GM21528 (cell line): ENCODE results near the gene GCSAML.
"Not testable (repeated sequence)": the region's sequence is repeated elsewhere in the genome, so short reads cannot be mapped to it uniquely, and the experiment has no call there.

ENCODE experiments used
- ATAC-seq: cut with Tn5 transposase; IDR thresholded peaks from one replicate; pipeline ENCODE4 v1.9.1; 2021; ENCODE audit warnings: mild to moderate bottlenecking, moderate library complexity; ENCODE audit not compliant: unreplicated experiment, low FRiP score

Gene GCSAML

DNA sequence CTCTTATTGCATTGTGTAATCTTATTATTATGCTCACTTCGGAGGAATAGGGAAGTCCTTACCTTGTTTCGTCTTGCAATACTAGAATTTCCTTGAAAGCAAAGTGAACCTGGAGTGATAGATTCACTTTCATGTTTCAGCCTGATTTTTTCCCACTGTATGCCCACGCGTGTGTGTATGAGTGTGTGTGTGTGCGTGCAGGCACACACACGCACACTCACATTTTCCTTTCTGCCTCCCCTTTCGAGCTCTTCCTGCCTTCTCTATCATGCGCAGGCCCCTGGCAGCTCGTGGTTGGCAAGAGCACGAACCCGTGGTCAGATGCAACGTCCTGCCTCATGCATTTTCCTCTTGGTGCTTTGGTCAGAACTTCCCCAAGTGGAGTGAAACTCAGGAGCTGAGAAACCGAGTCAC is at the start of gene GCSAML:
Gene GCSAML, plus strand, starts transcription at position 366 of the 414 bp plus-strand sequence. CDS start 58 bp downstream, outside the sequence.
- no peak for ATAC-seq

DNA sequence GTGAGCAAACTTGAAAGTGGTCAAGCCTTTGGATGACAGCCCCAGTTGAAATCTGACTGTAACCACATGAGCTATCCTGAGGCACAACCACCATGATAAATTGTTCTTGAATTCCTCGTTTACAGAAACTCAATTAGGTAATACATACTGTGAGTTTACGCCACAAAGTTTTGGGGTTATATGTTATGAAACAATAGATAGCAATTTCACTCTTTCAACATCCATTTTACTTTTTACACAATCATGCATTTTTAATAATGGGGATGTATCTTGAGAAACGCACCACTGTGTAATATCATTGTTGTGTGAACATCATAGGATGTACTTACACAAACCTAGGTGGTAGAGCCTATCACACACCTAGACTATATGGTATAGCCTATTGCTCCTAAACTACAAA is 48.1 kb upstream of the GCSAML start:
- no peak for ATAC-seq

DNA sequence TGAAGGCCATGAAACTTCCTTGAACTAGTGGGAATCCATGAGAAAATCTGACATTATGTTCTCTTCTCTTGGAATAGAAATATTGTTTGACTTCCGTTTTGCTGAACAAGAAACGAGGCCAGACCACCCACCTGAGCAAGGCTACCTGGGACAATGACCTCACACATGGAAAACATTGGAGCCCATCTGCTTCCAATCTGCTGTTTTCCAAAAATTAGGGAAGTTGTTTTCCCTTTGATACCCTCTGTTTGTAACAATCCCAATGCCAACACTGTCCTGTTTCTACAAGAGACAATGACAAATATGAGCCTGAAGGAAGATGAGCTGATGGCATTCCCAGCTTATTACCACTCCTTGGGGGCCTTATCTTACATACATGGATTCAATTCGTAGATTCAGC is 42.1 kb upstream of the GCSAML start:
- ATAC-seq: no peak

DNA sequence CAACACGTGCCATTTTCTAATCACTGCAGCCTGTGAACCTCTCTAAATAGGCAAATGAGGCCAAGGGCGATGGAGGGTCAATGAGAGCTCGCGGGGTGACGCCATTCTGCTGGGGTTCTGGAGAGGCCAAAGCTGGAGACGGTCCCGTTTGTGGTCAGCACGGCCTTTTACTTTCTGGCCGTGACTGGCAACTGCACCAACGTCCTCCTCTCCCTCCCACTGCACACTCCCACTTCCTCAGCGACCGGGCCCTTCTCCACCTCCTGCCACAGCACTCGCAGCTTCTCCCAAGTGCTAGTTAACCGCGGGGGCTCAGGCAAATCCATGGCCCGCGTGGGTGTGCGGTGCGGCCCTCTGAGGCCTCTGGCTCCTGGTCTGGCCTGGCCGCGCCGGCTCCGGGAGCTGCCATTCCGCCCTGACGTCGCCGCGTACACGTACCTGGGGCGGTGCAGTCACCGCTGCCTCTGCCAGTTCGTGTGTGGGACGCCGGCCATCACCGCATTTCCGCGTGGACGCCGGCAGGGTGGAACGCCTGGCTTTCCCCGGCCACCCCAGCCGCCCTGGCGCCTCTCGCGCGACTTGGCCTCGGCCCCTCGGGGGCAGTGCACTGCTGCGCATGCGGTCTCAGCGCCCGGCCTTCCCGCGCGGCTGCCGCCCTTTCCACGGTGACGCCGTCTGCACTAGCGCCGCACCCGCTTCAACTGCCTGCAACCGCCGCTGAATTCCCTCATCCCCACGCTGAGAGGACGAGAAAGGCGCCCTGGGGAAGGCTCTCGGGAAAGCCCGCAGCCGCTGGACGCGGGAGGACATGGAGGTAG is 30.9 kb upstream of the GCSAML start:
- no peak for ATAC-seq

DNA sequence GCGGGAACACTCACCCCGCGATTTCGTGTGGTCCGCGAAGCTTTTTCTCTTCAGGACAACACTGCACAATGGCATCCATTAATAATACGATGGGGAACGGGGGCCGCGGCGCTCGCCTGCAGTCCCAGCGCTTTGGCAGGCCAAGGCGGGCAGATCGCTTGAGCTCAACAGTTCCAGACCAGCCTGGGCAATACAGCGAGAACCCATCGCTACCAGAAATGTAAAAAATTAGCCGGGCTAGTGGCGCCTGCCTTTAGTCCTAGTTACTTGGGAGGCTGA is 30.4 kb upstream of the GCSAML start:
- ATAC-seq: no peak

DNA sequence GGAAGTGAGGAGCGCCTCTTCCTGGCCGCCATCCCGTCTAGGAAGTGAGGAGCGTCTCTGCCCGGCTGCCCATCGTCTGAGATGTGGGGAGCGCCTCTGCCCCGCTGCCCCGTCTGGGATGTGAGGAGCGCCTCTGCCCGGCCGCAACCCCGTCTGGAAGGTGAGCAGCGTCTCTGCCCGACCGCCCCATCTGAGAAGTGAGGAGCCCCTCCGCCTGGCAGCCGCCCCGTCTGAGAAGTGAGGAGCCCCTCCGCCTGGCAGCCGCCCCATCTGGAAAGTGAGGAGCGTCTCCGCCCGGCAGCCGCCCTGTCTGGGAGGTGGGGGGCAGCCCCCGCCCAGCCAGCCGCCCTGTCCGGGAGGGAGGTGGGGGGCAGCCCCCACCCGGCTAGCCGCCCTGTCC is 27.0 kb upstream of the GCSAML start:
- ATAC-seq: not testable (repeated sequence)

DNA sequence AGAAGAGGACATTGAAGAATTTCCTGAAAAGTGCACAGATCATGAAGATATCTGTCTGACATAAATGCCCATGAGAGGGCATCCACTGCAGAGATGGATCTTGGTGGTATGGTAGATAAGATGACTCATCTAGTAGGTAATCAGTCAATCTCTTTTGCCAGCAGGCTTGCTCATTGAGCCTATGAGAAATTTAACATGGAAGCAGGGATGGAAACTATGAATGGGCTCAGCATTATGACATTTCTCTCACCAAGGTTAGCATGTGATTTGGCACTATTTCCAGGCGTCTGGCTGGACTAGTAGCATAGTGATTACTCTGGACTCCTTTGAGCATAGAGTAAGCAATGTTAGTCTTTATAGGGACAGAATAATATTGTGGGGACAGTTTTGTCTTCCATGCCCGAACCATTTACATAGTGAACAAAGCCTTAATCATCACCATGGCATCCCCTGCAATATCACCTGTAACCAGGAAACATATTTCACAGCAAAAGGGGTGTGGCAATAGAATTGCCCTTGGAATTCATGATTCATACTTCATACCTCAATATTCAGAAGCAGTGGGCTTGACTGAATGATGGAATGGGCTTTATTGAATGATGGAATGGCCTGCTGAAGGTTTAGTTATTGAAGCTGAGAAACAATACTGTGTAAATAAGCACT is 20.0 kb upstream of the GCSAML start:
- ATAC-seq: no peak

DNA sequence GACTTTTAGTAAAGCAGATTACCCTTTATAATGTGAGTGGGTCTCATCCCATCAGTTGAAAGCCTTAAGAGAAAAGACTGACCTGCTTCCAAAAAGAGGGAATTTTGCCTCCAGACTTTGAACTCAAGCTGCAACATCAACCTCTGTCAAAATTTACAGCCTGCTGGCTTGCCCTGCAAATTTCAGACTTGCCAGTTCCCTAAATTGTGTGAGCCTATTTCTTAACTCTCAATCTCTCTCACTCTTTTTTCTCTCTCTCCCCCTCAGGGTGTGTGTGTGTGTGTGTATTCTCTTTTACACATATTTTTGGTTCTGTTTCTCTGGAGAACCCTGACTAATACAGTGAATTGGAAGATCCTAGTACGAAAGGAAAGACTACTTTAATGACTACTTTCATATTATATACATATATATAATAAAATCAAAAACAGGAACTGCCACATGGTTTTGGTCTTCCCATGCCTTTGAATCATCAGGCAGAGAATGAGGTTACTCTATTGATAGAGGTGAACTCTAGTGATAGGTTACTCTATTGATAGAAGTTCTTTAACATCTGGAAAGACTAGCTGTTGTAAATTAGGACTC is 19.1 kb upstream of the GCSAML start:
- ATAC-seq: no peak

DNA sequence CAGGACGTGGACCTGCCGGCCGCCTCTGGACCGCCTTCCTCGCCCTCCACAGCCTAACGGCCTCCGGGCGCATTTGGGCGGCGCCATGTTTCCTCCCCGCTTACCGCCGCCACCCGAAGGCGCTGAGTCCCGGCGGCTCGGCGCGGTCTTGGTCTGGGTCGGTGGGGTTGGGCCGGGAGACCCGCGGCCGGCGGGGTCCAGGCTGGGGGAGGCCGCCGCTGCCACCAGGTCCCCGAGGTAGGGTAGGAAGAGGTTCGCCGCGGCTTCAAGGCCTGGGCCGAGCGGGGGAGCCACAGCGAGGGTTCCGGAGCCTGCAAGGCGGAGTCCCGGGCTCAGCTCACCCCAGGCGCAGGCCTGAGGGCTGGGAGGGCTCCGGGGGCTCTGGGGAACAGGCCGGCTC is 18.1 kb upstream of the GCSAML start:
- ATAC-seq: no peak

DNA sequence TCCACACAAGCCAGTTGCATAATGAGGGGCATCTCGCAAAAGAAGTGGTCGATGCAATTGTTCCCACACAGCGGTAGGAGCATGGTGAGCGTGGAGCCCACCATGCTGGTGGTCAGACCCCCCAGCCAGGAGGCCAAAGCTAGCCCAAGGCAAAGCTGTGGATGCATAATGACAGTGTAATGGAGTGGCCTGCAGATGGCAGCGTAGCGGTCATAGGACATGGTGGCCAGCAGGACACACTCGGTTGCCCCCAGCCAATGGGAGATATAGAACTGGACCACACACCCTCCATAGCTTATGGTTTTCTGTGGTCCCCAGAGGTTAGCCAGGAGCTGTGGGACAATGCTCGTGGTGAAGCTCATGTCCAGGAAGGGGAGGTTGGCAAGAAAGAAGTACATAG is 17.0 kb upstream of the GCSAML start:
- no peak for ATAC-seq

DNA sequence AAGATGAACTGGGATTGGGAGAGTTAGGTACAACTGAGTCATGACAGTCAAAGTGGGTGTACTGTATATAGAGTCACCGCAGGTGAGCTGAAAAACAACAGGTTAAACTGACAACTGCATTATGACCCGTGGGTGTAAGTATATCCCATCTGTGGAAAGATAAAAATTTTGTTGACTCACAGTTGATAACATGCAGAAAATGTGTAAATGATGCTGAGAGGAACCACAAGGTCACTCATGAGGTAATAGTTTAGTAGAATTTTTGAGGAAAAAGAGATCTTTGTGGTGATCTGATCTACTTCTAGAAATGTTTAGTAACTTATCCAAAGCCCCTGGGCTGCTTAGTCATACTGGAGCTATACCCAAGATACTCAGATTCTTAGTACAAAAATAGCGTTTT is 13.5 kb upstream of the GCSAML start:
- ATAC-seq: no peak

DNA sequence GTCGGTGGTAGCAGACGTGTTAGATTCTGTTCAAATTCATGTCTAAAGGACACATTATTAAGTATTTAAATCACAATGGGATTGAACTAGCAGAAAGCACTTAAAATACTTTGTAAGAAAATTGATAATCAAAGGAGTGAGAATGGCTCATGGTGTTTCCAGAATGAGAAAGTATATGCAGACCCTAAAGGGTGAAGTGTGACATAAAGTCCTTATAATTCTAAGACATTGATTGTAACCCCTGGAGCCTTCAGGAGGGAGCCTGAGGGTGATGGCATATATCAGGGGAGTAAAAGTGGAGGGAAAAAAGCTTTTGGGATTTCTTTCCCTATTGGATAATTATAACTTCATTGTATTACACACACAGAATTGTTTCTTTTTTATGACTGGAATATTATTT is 12.6 kb upstream of the GCSAML start, which contains the start of gene OR2C3:
Gene OR2C3, minus strand, starts transcription at position 101 of the 400 bp plus-strand sequence. CDS start 3,929 bp downstream, outside the sequence.
- no peak for ATAC-seq

DNA sequence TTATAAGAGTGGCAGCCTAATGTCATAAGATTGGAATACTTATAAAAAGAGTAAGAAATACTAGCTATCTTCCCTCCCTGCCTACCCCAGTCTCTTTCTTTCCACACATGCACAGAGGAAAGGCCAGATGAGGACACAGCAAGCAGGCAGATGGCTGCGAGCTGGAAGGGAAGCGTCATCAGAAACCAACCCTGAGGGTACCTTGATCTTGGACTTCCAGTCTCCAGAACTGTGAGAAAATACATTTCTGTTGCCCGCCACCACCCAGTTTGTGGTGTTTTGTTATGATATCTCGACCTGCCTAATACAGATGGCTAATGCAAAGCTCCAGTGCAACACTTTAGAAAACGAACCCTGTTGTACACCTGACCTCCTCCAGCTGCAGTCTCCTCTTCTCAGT is 10.4 kb upstream of the GCSAML start:
- no peak for ATAC-seq

DNA sequence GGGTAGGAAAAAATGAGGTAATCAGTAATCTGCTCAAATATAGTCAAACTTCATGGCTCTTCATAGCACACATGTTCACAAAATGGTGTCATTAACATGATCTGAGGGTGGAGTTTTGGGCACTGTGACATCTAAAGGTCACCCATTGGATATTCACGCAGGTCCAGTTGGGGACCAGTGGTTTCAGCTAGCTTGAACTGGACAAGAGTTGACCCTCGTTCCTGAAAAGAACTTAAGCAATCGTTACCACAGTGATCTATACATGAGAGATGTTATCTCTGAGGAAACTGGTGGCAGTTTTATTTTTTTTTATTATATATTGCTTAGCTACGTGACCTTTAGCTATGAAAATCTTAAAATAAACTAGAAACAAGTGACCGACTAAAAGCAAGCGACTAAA is 9.7 kb upstream of the GCSAML start:
- ATAC-seq: no peak

DNA sequence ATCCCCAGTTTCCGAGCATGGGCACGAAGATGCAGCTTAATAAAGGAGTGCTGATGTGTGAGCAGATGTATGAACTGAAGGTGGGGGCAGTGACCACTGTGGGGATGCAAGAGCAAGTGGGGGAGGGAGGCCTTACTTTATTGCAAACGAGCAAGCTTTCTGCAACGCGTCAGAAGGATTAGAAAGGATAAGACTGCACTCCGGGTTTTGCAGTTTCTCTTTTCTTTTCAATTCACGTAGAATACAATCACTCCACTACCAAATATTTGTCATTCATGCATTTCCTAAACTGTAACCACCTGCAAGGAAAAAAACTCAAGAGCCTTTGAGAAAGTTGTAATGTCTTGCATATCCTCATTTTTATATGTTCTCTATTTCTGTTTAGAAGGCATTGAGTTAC is 8.4 kb upstream of the GCSAML start:
- ATAC-seq: no peak

DNA sequence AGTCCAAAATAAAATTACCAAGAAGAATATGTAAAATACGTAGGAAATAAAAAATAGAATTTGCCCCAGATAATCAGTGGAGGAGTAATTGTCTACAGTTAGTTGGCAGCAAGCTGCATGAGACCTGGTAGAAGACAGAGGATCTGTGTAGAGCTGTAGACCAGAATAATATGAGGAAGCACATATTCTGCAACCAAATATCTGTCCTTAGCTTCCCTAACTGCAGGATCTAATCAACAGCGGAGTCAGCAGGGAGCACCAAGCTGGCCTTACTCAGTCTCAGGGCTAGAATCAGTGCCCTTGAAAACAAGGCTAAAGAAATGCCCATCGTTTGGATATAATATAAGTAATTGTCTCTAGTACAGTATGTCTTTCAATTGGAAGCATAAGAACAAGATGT is 6.1 kb upstream of the GCSAML start:
- no peak for ATAC-seq

DNA sequence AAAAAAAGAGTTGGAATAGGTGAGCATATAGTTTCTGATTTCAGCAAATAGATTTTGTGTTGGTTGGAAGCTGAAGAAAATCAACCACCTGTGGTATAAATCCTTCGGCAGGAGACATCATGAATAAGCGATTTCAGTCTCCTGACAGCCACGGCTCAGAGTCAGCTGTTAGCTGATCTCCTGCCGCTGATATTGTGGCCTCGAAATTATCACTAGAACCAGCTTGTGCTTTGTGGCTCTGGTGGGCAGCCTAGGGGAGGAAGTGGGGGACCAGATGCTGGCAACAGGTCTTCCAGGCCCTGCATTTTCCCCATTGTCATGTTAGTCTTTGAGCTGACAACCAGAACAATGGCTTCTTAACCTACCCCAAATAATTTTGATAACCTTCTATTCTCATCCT is 842 bp upstream of the GCSAML start:
- ATAC-seq: no peak

DNA sequence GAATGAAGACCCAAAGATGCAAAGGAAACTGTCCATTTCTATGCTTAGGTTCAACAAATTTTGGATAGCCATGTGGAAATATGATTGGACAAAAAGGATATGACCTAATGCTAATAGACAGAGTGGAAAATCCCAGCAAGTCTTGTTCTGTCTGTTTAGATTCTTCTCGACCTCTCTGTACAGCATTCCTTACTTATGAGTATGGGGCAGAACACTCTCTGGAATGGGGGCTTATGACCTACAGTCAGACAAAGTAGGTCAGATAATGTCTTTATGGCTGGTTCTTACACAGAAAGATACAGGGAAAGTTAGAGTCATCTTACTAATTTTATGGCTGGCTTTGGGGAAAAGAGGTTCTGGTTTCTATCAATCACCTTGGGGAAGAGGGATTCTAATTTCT is 2.8 kb downstream of the GCSAML start:
- no peak for ATAC-seq

DNA sequence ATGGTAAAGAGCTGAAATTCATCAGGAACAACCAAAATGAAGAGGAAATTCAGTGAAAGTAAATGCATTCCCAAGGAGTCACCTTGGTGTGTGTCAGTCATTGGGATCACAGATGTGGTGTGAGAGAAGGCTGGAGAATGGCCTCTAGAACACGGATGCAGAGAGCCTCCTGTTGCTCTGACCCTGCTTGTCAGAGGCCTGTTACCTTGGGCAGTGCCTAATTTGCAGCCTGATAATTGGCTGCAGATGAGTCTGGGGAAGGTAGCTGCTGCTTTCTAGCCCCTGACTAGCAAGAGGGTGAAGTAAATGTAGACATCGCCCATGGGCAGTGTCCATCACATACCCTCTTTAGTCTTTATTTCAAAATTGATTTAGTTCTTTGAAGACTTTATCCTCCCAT is 3.3 kb downstream of the GCSAML start:
- no peak for ATAC-seq

DNA sequence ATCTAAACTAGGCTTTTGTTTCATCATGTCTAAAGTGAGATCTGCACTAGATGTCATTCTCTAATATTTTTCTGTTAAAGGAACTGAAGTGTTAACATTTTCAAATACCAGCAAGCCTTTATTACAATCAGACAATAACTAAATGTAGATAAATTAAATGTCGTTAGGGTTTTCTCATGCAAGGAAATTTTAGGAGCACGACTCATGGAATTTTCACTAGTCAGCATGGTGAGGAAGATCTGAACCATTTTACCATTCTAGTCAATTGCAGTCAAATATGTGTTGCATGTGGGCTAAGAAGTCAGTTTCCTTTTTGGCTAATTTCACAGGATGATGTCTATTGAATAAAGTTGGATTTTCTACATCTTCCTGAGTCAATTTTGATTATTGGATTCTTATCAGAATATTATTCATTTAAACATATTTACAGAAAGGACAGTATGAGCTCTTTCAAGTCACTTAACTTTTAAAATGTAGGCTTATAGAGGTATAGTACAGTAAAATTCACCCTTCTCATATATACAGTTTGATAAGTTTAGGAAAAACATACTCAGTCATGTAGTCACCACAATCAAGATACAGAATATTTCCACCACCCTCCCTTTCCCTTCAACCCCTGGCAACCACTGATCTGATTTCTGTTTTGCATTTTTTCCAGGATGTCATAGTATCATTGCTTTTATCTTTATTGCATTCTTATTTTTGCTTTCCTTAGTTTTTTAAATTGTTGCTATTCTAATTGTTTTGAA is 9.2 kb downstream of the GCSAML start:
- ATAC-seq: no peak

DNA sequence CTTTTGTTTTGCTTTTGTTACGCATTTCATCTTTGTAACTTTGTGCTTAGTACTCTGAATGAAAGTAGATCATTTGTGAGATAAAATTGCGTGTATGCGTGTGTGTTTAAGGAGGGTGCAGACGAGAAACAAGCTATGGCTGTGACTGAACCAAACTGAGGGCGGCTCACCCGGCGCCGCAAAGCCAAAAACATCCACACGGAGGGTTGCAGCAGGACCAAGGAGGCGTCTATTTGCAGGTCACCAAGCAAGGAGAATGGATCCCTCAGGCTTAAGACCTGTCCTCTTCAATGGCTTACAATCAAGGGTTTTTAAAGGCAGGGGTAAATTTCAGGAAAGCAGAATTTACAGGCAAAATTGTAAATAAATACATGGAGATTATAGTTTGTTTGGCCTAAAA is 12.8 kb downstream of the GCSAML start:
- ATAC-seq: no peak
